GM19351 (cell line): ENCODE measurements around the gene KIFAP3.
"Not testable (repeated sequence)": the region's sequence is repeated elsewhere in the genome, so short reads cannot be mapped to it uniquely, and the experiment has no call there.

Experiments
- ATAC-seq: cut with Tn5 transposase; IDR thresholded peaks from one replicate; pipeline ENCODE4 v1.9.1; 2021; ENCODE audit warnings: mild to moderate bottlenecking, moderate library complexity; ENCODE audit not compliant: unreplicated experiment

The KIFAP3 gene

DNA sequence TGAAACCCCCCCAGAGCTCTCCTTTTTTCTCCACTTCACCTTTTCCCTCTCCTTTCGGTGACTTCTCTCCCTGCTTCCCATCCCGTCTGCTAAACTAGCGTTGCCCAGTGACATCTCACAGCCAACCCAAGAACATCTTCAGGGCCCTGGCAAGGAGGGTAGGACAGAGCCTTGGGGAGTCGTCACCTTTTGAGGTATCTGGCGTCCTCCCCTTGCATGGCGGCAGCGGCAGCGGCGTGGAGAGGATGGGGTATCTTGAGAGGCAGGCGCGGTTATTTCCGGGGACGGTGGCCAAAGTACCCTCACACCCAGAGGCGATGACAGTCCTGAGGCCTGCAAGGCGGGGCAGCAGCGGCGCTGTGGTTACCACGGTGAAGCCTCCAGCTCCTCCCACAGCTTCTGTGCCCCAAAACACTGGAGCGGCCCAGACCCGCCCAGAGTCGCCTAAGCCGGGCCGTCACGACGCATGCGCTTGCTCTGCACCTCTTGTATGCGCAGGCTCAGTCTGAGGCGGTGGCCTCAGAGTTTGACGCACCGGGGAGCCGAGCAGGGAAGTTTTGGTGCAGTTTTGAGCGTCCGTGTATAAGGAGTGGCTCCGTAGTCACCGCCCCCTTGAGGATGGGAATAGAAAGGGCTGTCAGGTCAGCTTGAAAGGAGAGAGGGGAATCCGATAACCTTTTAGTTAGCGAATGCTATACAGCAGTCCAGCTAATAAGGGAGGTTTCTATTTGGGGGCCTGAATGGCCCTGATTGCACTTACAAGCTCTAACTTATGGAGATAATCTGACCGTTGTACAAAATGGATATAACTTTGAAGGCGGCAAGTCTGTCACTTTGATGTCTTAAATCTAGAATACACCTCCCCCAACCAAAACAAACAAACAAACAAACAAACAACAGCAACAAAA is at the start of gene KIFAP3:
Gene KIFAP3 (minus strand): TSS at position 446 of the 908 bp plus-strand sequence. CDS start 228 bp downstream, at position 218.
- ATAC-seq: peak; percentile 96

DNA sequence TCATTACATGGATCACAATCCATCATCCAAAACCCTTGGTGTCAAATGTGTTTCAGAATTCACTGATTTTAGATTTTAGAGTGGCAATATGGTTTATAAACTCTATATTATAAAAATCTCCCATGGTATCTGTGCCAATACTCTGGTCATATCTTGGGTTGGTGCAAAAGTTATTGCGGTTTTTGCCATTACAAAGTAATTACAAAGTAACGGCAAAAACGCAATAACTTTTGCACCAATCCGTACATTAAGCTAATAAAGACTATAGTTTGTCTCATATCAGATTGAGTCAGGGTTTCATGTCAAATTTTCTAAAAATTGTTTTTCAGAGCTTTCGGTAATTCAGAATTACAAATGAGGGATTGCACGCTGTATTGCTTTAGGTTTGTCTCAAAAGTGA is 47.9 kb upstream of the KIFAP3 start:
- no peak for ATAC-seq

DNA sequence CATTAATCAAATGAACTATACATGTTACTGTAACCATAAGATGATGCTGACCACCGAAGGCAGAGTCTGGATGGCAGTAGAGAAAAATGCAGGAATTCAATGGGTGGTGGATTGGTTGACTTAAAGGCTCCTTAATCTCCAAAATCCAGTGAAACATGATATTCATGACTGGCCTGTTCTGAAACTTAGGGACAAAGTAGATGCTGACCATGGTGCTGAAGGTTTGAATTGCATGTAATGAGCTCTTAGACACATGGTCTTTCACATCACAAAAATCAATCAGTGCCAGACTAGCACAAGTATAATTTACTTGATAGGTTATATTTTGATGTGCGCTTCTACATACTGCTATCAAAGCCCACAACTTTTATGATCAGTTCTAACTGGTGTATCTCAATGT is 40.4 kb upstream of the KIFAP3 start:
- ATAC-seq: no peak

DNA sequence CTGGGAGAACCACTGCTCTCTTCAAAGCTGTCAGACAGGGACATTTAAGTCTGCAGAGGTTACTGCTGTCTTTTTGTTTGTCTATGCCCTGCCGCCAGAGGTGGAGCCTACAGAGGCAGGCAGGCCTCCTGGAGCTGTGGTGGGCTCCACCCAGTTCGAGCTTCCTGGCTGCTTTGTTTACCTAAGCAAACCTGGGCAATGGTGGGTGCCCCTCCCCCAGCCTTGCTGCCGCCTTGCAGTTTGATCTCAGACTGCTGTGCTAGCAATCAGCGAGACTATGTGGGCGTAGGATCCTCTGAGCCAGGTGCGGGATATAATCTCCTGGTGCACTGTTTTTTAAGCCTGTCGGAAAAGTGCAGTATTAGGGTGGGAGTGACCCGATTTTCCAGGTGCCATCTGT is 38.6 kb upstream of the KIFAP3 start:
- not testable (repeated sequence) for ATAC-seq

DNA sequence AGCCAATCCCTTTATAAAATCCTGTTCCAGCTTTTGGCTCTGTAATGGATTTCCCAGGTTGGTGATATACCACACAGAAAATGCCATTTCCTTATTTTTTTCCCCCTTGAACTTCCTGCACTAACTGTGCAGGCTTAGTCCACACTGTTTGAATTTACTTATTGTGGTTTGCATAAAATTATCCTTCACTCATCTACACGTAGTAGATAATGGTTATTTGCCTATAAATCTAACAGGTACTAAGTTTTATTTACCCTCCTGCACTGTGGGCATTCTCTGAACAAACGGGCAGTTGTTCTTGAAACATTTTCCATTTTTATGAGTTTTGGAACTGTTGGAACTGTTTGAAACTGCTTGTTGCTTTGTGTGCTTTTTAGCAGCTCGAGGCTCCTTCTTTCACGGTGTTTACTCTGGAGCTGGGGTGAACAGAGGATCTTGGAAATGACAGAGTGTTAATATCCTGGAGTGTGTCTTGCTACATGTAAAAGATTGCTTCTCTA is 23.0 kb upstream of the KIFAP3 start:
- ATAC-seq: no peak

DNA sequence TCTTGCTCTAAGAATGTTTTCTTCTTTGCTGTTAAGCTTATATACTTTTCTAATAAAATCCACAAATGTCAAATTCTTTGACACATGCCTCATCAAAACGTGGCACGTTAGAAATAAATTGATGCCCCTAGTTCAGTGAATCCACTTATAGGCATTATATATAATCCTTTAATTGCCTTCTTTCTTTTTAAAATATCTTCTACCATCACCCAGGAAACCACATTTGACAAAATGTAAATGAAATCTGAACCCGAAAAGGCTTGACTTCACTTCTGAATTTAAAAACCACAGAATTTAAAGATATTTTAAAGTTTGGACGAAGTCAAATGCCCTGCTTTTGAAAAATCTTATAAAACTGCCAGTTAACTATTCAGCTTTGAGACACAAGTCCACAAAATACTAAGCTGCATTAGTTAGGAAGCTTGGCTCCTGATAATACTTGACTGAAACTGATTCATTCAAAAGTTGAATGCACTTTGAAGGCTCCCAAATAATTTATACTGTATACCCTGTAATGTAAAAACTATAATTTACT is 22.4 kb upstream of the KIFAP3 start:
- ATAC-seq: no peak

DNA sequence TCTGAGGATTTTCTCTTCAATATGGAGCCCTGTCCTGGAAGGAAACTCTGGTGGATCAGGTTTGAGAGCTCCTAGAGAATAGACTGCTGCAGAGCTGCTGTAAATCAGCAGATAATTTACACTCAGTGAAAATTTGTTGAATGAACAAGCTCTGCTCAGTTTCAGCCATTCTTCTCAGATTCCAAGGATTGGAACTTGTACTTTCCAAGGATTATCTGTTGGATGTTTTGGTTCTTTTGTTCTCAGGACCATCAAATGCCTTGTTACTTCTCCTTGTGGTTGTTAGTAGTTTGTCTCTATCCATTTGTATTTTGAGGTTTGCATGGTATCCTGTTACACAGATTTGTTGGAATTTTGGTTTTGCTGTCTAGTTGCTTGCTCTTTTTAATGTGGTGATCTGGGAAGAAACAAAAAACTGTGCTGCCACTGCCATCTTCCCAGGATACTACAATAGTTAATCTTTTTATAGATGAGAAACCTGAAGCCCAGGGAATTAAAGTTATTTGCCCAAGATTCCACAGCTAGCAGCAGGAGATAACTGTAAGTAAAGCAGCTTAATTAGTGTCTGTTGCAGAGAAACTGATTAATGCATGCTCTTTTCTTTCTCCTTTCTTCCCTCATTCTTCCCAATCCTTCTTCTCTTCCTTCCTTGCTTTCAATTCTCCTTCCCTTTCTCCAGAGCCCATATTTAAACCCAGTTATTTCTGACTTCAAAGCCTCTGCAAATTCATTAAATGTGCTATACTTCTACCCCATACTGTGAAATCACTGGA is 21.7 kb upstream of the KIFAP3 start:
- ATAC-seq: no peak

DNA sequence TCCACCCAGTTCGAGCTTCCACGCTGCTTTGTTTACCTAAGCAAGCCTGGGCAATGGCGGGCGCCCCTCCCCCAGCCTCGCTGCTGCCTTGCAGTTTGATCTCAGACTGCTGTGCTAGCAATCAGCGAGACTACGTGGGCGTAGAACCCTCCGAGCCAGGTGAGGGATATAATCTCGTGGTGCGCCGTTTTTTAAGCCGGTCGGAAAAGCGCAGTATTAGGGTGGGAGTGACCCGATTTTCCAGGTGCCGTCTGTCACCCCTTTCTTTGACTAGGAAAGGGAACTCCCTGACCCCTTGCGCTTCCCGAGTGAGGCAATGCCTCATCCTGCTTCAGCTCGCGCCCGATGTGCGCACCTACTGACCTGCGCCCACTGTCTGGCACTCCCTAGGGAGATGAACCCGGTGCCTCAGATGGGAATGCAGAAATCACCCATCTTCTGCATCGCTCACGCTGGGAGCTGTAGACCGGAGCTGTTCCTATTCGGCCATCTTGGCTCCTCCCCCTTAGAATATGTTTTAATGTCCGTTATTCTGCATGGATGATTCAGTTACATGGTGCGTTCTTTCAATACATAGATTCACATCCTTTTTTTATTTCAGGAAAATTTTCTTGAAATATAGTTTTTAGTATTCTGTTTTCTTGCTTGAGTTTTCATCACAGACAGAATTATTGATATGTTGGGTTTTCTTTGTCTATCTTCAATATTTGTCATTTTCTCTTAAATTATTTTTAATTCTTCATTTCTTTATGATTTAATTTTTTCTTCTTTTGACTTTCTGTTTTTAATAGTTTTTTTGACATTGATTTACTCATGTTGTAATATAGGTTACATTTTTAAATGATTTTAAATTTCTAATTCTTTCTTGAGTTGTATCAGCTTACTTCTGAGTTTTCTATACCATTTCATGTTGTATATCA is 20.5 kb upstream of the KIFAP3 start:
- not testable (repeated sequence) for ATAC-seq

DNA sequence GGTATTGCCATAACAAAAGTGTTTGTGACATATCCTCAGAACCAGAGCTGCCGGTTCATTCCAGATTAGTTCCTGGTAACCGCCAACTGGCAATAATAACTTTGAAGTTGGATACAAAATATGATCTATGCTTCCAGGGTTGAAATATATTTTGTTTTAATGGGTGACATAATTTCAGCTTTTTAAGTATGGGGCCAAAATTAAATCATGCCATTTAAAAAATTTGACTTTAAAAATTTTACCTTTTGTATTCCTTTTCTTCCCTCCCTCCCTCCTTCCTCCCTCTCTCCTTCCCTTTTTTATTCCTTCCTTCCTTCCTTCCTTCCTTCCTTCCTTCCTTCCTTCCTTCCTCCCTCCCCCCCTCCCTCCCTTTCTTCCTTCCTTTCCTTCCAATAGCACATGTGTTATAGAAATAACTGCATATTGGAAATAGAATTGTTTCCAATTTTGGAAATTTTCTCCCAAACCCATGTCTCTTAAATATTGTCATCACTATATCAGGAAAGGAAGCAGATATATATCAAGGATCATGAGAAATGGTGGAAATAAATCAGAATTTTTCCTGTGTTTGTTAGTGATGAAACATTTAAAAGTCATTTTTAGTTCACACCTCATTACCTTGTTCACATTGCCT is 12.0 kb upstream of the KIFAP3 start:
- no peak for ATAC-seq

DNA sequence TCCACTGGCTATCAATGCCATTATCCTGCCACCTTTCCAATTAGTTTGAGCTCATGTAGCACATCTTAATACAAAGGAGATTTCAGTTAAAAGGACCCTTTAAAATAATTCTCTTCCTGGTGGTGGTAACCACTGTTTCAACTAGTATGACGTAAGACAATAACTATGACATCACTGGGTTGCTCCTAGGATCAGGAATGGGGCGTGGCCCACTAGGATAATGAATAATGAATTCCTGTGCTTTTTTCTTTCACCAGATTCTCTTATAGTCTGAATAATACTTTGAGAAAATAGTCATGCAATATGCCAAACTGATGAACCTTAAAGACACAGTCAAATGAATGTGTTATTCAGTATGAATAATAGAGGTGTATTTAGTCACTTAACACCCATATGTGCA is 10.6 kb upstream of the KIFAP3 start:
- no peak for ATAC-seq

DNA sequence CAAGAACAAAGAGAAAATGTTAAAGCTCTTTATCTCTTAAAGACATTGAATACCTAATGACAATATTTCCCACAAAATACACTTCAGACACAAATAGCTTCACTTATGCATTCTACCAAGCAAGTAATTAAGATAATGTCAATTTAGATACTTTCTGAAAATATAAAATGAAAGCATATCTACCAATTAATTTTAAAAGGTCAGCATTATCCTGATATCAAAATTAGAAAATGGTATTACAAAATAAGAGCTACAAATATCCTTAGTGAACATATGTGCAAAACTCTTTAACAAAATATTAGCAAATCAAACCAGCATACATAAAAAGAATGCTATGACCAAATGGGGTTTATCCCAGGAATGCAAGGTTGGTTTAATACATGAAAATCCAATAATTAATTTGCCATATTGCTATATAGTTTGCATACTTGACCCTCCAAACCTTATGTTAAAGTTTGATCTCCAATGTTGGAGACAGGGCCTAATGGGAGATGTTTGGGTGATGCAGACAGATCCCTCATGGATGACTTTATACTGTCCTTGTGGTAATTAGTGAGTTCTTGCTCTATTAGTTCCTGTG is 4.2 kb upstream of the KIFAP3 start:
- ATAC-seq: no peak

DNA sequence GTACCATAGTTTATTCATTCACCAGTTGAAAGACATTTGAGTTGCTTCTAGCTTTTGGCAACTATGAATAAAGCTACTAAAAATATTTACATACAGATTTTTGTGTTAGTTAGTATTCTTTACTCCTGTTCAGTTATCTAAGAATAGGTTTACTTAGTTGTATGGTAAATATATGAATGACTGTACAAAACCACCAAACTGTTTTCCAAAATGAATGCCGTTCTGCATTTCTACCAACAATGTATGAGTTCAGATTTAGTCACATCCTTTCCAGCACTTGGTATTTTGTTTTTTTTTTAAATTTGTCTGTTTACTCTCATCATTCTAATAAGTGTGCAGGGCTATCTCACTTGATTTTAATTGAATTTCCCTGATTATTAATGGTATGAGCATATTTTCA is 3.4 kb upstream of the KIFAP3 start:
- no peak for ATAC-seq

DNA sequence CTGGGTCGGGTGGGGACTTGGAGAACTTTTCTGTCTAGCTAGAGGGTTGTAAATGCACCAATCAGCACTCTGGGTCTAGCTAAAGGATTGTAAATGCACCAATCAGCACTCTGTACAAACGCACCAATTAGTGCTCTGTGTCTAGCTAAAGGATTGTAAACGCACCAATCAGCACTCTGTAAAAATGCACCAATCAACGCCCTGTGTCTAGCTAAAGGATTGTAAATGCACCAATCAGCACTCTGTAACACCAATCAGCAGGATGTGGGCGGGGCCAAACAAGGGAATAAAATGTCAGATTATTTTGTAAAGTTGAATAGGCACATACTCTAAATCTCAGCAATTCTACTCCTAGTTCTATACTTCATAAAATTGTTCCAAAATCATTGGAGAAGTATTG is 2.5 kb upstream of the KIFAP3 start:
- ATAC-seq: not testable (repeated sequence)

DNA sequence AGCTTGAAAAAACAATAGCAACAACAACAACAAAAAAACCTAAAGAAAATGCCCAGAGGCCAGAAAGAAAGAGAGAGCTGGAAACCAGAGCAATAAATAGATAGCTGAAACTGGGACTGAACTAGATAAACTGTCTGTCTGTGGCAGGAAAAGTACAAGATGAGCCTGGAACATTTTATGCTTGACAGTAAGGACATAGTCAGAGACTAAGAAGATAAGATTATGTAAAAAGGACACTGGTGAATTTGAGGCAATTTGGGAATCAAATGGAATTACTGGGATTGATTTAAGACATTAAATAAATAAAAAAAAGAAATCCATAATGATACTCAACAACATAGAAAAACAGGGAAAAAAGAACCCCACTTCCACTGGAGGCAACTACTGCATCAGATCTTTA is 1.7 kb upstream of the KIFAP3 start:
- no peak for ATAC-seq

DNA sequence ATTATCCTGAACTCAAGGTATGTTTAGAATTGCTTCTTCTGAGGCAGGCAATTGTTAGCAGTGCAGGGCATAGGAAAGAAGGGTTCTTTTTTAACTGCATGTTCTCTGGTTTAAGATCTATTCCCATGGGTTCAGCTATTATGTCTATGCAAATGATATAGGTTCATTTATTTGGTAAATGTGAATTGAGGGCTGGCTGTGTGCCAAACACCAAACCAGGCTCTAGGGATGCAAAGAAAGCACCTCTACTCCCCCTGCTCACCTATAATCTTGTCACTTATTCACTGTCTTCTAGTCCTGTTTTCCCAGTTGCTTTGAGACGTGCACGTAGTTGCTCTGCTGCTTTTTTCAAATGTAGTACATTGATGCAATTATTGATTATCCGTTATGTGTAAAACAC is 691 bp upstream of the KIFAP3 start:
- ATAC-seq: no peak

DNA sequence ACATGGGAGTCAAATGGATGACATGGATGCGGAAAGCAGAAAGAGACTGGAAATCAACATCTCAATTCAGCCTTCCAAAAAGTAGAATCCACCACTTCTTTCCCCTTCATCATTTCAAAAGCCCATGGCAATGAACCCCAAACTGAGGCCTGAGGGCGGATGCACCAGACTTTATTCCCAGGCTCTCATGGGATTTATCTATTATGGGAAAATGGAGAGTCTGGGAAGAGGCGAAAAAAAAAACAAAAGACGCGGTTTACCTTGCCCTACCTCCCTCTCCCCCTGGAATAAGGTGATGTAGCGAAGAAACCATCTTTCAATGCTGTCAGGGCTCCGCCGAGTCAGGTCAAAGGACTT is 624 bp downstream of the KIFAP3 start:
- no peak for ATAC-seq

DNA sequence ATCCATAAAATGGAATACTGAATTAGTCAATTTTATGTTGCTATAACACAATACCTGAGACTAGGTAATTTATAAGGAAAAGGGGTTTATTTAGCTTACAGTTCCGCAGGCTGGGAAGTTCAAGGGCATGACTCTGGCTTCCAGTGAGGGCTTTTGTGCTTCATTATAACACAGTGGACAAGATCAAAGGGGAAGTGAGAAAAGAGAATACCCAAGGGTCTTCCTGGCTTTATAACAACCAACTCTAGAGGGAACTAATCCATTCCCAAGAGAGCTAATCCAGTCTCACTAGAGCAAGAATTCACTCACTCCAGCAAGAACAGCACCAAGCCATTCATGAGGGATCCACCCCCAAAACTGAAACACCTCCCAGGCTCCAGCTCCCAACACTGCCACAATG is 3.1 kb downstream of the KIFAP3 start:
- ATAC-seq: no peak

DNA sequence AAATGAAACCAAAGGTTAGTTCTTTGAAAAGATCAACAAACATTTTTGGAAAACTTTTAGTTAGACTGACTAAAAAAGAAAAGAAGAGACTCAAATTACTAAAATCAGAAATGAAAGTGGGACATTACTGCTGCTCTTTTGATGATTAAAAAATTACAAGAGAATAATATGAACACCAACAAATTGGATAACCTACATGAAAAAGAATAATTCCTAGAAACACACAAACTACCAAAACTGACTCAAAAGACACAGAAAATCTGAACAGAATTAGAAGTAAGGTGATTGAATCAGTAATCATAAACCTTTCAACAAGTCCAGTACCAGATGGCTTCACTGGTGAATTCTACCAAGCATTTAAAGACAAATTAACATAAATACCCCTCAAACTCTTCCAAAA is 5.6 kb downstream of the KIFAP3 start:
- no peak for ATAC-seq

DNA sequence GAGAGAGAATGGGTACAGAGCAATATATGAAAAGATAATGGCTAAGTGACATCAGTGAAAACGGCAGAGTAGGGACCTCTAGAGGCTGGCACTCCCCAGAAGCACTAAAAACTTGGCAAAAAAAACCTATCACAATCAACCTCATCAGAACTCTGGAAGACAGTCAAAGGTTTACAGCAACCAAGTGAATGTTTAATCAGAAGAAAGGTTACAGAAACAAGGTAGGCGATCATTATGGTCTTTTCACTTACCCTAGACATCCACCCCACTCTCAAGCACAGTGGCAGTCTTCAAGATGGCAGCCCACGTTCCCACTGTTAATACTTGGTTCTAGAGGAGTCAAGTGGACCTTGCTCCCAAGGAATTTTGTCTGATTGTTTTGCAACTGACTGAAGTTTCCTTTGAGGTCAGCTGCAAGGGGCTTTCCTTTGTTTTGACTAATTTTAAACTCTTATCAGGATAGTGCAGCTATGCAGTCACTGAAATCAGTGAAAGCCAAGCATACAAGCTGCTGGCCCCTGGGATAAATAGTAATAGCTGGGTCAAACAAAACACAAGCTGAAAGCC is 7.2 kb downstream of the KIFAP3 start:
- peak; percentile 48 for ATAC-seq
